Colonic mucosa (tissue), 4 donors: ENCODE measurements around the gene AMHR2. TPM values are rescaled to one million over a fixed set of nuclear protein-coding genes. Genes with fewer than 3 reads are reported as not detected.

Source experiments
- DNase-seq: peaks from one replicate; pipeline ENCODE4 v3.0.0-alpha.2; 2020
- H3K27ac ChIP-seq: fragments of 200-600 bp; one replicate; pipeline ENCODE4 v1.8.0; 2021
- H3K27me3 ChIP-seq: fragments of 200-600 bp; one replicate; pipeline ENCODE4 v1.8.0; 2021
- H3K36me3 ChIP-seq: fragments of 200-600 bp; one replicate; pipeline ENCODE4 v1.8.0; 2021
- H3K4me1 ChIP-seq: fragments of 200-600 bp; one replicate; pipeline ENCODE4 v1.8.0; 2021; ENCODE audit warnings: mild to moderate bottlenecking
- H3K4me3 ChIP-seq: fragments of 200-600 bp; one replicate; pipeline ENCODE4 v1.8.0; 2021
- H3K9ac ChIP-seq, 2 donors: one replicate each; pipeline ENCODE4 v1.7.0; 2013; ENCODE audit warnings: control low read depth in 2 of 2, low read depth in 2 of 2, low read length in 2 of 2
- H3K9me3 ChIP-seq: fragments of 200-600 bp; one replicate; pipeline ENCODE4 v1.8.0; 2021
- intact Hi-C: fragments of 100-400 bp; cut with DNase I; formaldehyde crosslinking; loops from one replicate; pipeline ENCODE4 v1.14.1; 2022
- total RNA-seq, 2 donors: library from RNA; stranded (reverse); fragmentation: NEBNext Ultra II Directional in 1 of 2; extraction: Animal tissue kit (Norgen Biotek cat#: 25700) in 1 of 2; gene quantifications; one replicate each; pipeline ENCODE4 v1.2.1, GENCODE V29; 2021
- TF ChIP-seq, protein P1 (sequence below): fragments of 200-600 bp; IDR thresholded peaks from one replicate; pipeline ENCODE4 v1.8.0; 2022; ENCODE audit warnings: antibody characterized with exemption, mild to moderate bottlenecking
- donor health status: healthy.
- donor health status: DM: no; HTN: no; CAD: no.
- donor health status: DM: no; HTN: no; CAD: no.

AMHR2 gene
- total RNA-seq, 2 donors from 2014 or later = 0.17 TPM; not detected in 1

DNA sequence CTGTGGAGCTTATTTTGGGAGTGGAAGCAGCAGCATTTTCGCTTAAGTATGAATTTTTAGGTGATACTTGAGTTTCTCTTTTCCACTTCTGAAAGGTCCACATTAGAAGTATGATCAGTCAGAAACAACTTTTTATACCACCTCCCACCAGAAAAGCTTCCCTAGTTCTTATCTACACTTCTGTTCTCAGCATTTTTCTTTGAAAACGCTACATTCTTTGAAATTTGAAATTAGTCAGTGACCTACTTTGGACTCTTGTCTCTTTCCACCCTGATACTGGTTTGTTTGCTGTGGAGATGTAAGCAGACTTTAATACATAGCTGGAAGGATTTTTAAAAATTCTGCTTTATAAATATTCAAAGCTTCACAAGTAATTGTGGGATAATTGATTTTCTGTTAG is 50.4 kb downstream of the AMHR2 start:
- Histone ChIP-seq H3K27ac (no peak overlapping the region), H3K27me3 (no peaks in the 10 kb centered on the region), H3K4me1 (no peaks in the 10 kb centered on the region), H3K36me3 (peaks cover 28% of the 10 kb centered on the region), H3K4me3 (no peak overlapping the region), H3K9me3 (no peaks in the 10 kb centered on the region), H3K9ac (no peak overlapping the region)
- intact Hi-C loops = no loop called here
- no peak for DNase-seq
- TF ChIP-seq, protein P1, sequence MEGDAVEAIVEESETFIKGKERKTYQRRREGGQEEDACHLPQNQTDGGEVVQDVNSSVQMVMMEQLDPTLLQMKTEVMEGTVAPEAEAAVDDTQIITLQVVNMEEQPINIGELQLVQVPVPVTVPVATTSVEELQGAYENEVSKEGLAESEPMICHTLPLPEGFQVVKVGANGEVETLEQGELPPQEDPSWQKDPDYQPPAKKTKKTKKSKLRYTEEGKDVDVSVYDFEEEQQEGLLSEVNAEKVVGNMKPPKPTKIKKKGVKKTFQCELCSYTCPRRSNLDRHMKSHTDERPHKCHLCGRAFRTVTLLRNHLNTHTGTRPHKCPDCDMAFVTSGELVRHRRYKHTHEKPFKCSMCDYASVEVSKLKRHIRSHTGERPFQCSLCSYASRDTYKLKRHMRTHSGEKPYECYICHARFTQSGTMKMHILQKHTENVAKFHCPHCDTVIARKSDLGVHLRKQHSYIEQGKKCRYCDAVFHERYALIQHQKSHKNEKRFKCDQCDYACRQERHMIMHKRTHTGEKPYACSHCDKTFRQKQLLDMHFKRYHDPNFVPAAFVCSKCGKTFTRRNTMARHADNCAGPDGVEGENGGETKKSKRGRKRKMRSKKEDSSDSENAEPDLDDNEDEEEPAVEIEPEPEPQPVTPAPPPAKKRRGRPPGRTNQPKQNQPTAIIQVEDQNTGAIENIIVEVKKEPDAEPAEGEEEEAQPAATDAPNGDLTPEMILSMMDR = no peak

DNA sequence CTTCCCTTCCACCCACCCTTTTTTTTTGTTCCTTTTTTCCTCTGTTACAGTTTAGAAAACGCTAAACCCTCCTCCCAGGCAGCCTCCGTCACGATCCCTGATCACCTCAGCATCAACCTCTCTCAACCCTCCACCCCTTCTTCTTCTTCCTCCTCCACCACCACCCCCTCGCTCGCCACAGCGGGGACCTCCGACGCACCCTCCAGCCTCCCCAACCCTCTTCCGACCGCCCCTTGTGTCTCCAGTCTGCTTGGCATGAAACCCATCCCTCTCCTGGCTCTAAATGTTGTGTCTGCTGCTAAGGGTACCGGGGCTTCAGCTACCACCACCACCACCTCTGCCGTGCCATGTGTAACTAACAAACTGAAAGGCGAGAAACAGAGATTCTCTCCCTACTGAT is 51.2 kb downstream of the AMHR2 start:
- TF ChIP-seq, protein P1 = no peak
- Histone ChIP-seq H3K36me3 (peaks cover 25% of the 10 kb centered on the region), H3K9me3 (no peaks in the 10 kb centered on the region), H3K27ac (no peak overlapping the region), H3K4me3 (no peak overlapping the region), H3K4me1 (no peaks in the 10 kb centered on the region), H3K27me3 (no peaks in the 10 kb centered on the region), H3K9ac (no peak overlapping the region)
- intact Hi-C loops = no loop called here
- DNase-seq = no peak

DNA sequence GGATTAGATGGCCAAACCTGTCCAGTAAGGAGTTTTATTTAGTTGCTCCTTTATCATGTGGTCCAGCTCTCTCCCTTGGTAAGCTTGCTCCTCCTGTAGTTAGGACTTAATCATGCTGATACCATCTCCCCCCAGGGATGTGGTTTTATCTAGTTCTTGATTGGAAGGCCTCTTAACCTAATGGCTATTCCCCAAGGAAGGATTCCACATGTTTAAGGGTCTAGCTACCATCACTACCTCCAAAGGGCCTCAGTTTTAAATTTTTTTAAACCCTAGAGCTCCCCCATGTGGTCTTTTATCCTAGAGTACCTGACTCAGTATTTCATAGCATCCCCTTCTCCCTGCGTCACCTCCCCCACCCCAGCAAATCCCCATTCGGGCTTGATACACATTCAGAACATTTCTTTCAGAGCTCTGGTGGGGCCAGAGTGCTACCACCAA is 53.1 kb downstream of the AMHR2 start:
- peaks cover 33% of the 10 kb centered on the region for H3K36me3 ChIP-seq
- H3K27ac ChIP-seq = no peak overlapping the region
- H3K27me3 ChIP-seq = no peaks in the 10 kb centered on the region
- intact Hi-C loops = no loop called here
- no peak overlapping the region for H3K4me3 ChIP-seq
- TF ChIP-seq, protein P1 = peak; percentile 23
- H3K4me1 ChIP-seq = no peaks in the 10 kb centered on the region
- DNase-seq = no peak
- H3K9ac ChIP-seq = no peak overlapping the region
- H3K9me3 ChIP-seq = no peaks in the 10 kb centered on the region

GRCh38 chr12:53478865-53479264 is 55.2 kb downstream of the AMHR2 start:
- Histone ChIP-seq H3K27me3 (no peaks in the 10 kb centered on the region), H3K9me3 (no peaks in the 10 kb centered on the region), H3K27ac (no peak overlapping the region), H3K9ac (no peak overlapping the region), H3K36me3 (peaks cover 34% of the 10 kb centered on the region), H3K4me3 (no peak overlapping the region), H3K4me1 (no peaks in the 10 kb centered on the region)
- TF ChIP-seq, protein P1 = no peak
- intact Hi-C loops = no loop called here
- no peak for DNase-seq

DNA sequence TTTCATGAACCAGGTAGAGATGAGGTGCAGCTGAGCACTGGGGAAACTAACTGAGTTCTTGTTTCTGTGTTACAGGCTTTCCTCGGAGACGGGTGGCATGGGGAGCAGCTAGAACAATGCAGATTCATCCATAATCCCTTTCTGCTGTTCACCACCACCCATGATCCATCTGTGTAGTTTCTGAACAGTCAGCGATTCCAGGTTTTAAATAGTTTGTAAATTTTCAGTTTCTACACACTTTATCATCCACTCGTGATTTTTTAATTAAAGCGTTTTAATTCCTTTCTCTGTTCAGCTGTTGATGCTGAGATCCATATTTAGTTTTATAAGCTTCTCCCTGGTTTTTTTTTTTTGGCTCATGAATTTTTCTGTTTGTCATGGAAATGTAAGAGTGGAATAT is 55.7 kb downstream of the AMHR2 start:
- Histone ChIP-seq H3K36me3 (peaks cover 34% of the 10 kb centered on the region), H3K27ac (no peak overlapping the region), H3K9ac (no peak overlapping the region), H3K4me1 (no peaks in the 10 kb centered on the region), H3K4me3 (no peak overlapping the region), H3K27me3 (no peaks in the 10 kb centered on the region), H3K9me3 (no peaks in the 10 kb centered on the region)
- TF ChIP-seq, protein P1 = no peak
- DNase-seq = no peak
- intact Hi-C loops = no loop called here
